ENCODE results near the gene GATA2. TPM values are rescaled to one million over a fixed set of nuclear protein-coding genes. Genes with fewer than 3 reads are reported as not detected.
A peak's percentile ranks its signal among the peaks of the same experiment; 100 is the strongest.

GATA2 gene
- total RNA-seq, 1 experiment from 2014 or later, result 0.51 TPM

GRCh38 chr3:128434524-128434923 lies 58.5 kb downstream of the GATA2 start:
- TF ChIP-seq CTCF (IDR thresholded peaks at IDR 0.05; ENCODE audit: unreplicated experiment), result no peak
- intact Hi-C loops (cut with micrococcal nuclease), result no loop called here
- no peak overlapping the region for H3K27ac Mint-ChIP-seq (ENCODE audit: low read depth, unreplicated experiment)
- H3K27me3 Mint-ChIP-seq (ENCODE audit: insufficient read depth, unreplicated experiment), result peaks cover 64% of the 10 kb centered on the region
- no peaks in the 10 kb centered on the region for H3K36me3 Mint-ChIP-seq (ENCODE audit: insufficient read depth, unreplicated experiment)
- DNase-seq (ENCODE audit: unreplicated experiment), result no peak
- no peaks in the 10 kb centered on the region for H3K9me3 Mint-ChIP-seq (ENCODE audit: unreplicated experiment)
- POLR2A ChIA-PET, result interaction anchor here (0.7 kb wide), 2 partner anchors 9 to 53 kb away, joined by 3 read pairs; no protein-coding TSS in a partner anchor
- H3K4me1 Mint-ChIP-seq (ENCODE audit: insufficient read depth, unreplicated experiment), result no peaks in the 10 kb centered on the region
- no TSS peak for BruUV-seq (replicated peaks)
- no peak overlapping the region for H3K4me3 Mint-ChIP-seq (ENCODE audit: unreplicated experiment)
- CTCF ChIA-PET, result interaction anchor here (0.8 to 1.5 kb wide), 2 partner anchors 17 to 62 kb away, joined by 3 to 4 read pairs; no protein-coding TSS in a partner anchor

GRCh38 chr3:128433837-128434165 lies 59.2 kb downstream of the GATA2 start:
- peaks cover under 1% of the 10 kb centered on the region for H3K36me3 Mint-ChIP-seq (ENCODE audit: insufficient read depth, unreplicated experiment)
- ChIA-PET CTCF (interaction anchor here (1.5 kb wide), 1 partner anchor 63 kb away, joined by 4 read pairs; no protein-coding TSS in a partner anchor), POLR2A (interaction anchor here (0.7 kb wide), 1 partner anchor 8 kb away, joined by 3 read pairs; no protein-coding TSS in a partner anchor)
- no peak for DNase-seq (ENCODE audit: unreplicated experiment)
- peaks cover 59% of the 10 kb centered on the region for H3K27me3 Mint-ChIP-seq (ENCODE audit: insufficient read depth, unreplicated experiment)
- H3K9me3 Mint-ChIP-seq (ENCODE audit: unreplicated experiment), result no peaks in the 10 kb centered on the region
- intact Hi-C loops (cut with micrococcal nuclease), result no loop called here
- BruUV-seq (replicated peaks), result no TSS peak
- no peaks in the 10 kb centered on the region for H3K4me1 Mint-ChIP-seq (ENCODE audit: insufficient read depth, unreplicated experiment)
- no peak overlapping the region for H3K4me3 Mint-ChIP-seq (ENCODE audit: unreplicated experiment)
- H3K27ac Mint-ChIP-seq (ENCODE audit: low read depth, unreplicated experiment), result no peak overlapping the region
- no peak for TF ChIP-seq CTCF (IDR thresholded peaks at IDR 0.05; ENCODE audit: unreplicated experiment)

DNA sequence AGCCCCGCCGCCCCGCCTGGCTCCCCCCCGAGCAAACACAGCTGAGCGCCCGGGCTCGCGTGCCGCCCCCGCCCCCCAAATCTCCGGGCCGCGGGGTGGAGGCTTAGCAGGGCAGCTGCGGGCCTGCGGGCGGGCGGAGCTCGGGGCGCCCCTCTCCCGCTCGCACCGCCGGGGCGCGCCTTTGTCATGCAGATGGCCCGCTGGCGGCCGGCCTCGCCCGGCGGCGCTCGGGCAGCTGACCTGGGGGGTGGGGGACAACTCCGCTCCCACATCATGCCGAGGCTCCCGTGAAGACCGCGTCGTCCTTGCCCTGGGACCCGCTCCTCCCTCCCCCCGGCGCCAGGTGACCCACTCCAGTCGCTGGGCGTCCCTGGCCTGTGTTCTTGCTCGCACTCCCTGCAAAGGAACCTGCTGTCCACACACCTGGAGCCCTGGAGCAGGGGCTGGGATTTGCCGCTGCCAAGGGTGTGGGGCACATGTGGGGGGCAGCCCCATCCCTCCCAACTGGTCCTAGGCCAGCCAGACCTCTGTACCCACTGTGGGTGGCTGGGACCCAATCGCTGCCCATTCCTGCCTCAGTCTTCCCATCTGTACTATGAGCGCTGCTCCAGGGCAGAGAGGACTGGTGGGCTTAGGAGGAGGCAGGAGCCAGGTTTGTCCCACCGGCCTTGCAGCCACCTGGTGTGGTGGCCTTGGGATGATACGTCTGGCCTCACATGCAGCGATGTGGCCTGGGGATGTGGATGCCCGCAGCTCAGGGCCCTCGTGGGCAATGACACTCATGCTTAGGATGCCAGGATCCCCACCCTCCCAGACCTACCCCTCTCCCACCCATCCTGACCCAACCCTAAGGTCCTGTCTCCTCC lies 59.8 kb downstream of the GATA2 start:
- BruUV-seq (replicated peaks), result no TSS peak
- Mint-ChIP-seq H3K9me3 (ENCODE audit: unreplicated experiment) (no peaks in the 10 kb centered on the region), H3K4me1 (ENCODE audit: insufficient read depth, unreplicated experiment) (no peaks in the 10 kb centered on the region), H3K4me3 (ENCODE audit: unreplicated experiment) (no peak overlapping the region), H3K27ac (ENCODE audit: low read depth, unreplicated experiment) (no peak overlapping the region), H3K27me3 (ENCODE audit: insufficient read depth, unreplicated experiment) (peaks cover 59% of the 10 kb centered on the region), H3K36me3 (ENCODE audit: insufficient read depth, unreplicated experiment) (peaks cover 6% of the 10 kb centered on the region)
- TF ChIP-seq CTCF (IDR thresholded peaks at IDR 0.05; ENCODE audit: unreplicated experiment), result no peak
- no peak for DNase-seq (ENCODE audit: unreplicated experiment)
- ChIA-PET CTCF (interaction anchor here (0.7 kb wide), 1 partner anchor 111 kb away, joined by 3 read pairs; no protein-coding TSS in a partner anchor), POLR2A (no interaction called here)
- intact Hi-C loops (cut with micrococcal nuclease), result no loop called here

DNA sequence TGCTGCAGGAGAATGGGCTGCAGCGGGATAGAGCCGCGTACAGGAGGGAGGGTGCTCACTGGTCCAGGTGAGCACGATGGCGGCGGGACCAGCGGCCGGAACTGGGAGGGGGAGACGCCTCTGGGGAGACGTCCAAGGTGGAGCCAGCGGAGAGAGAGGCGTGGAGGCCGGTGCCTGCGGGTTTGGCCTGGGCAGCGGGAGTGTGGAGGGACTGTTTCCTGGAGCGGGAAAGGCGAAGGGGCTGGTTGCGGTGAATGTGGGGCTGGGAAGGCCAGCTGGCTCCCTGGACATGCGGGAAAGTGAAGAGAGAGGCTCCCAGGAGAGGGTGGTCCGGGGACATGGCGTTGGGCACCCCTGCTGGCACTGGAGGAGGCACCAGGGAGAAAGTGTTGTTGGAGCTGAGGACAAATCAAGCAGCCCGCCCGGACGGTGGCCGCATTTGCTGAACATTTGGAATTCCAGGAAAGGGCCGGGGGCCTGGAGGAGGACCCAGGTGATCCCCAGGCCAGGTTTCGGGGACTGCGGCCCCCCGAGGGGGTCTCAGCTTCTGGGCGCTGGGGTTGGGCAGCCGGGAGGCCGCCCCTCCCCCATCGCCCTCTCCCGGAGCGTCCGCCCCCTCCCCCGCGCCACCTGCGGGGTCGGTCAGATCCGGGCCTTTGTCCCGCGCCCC lies 60.6 kb downstream of the GATA2 start:
- no peaks in the 10 kb centered on the region for H3K9me3 Mint-ChIP-seq (ENCODE audit: unreplicated experiment)
- TF ChIP-seq CTCF (IDR thresholded peaks at IDR 0.05; ENCODE audit: unreplicated experiment), result no peak
- peaks cover 11% of the 10 kb centered on the region for H3K36me3 Mint-ChIP-seq (ENCODE audit: insufficient read depth, unreplicated experiment)
- no TSS peak for BruUV-seq (replicated peaks)
- H3K4me1 Mint-ChIP-seq (ENCODE audit: insufficient read depth, unreplicated experiment), result no peaks in the 10 kb centered on the region
- H3K4me3 Mint-ChIP-seq (ENCODE audit: unreplicated experiment), result peak overlapping the region; percentile 37
- no peak overlapping the region for H3K27ac Mint-ChIP-seq (ENCODE audit: low read depth, unreplicated experiment)
- no peak for DNase-seq (ENCODE audit: unreplicated experiment)
- POLR2A ChIA-PET, result no interaction called here
- CTCF ChIA-PET, result interaction anchor here (0.7 kb wide), 1 partner anchor 112 kb away, joined by 3 read pairs; no protein-coding TSS in a partner anchor
- intact Hi-C loops (cut with micrococcal nuclease), result no loop called here
- H3K27me3 Mint-ChIP-seq (ENCODE audit: insufficient read depth, unreplicated experiment), result peaks cover 56% of the 10 kb centered on the region

All from MCF 10A (cell line).